HG03060 (cell line): ENCODE measurements around the gene ACOT2.

Experiments used
- ATAC-seq: cut with Tn5 transposase; IDR thresholded peaks from one replicate; pipeline ENCODE4 v1.9.1; 2021; ENCODE audit warnings: low read depth, moderate number of reproducible peaks; ENCODE audit not compliant: unreplicated experiment

The ACOT2 gene

DNA sequence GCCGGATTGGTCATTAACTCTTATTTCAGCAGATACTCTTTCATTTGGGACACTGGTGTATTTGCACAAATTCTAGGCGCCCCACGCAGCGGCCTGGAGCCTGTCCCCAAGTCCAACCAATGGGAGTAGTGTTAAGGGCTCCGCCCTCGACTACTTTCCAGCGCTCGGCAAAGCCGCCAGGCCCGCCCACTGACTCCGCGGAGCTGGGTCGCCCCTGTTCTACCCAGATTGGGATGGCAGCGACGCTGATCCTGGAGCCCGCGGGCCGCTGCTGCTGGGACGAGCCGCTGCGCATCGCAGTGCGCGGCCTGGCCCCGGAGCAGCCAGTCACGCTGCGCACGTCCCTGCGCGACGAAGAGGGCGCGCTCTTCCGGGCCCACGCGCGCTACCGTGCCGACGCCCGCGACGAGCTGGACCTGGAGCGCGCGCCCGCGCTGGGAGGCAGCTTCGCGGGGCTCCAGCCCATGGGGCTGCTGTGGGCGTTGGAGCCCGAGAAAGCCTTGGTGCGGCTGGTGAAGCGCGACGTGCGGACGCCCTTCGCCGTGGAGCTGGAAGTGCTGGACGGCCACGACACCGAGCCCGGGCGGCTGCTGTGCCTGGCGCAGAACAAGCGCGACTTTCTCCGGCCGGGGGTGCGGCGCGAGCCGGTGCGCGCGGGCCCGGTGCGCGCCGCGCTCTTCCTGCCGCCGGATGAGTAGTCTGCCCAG is 43.5 kb downstream of the ACOT2 start, which contains the start of gene ACOT6:
Gene ACOT6, plus strand, starts transcription at position 179 of the 707 bp plus-strand sequence. Its CDS starts 55 bp downstream, at position 234.
- no peak for ATAC-seq

DNA sequence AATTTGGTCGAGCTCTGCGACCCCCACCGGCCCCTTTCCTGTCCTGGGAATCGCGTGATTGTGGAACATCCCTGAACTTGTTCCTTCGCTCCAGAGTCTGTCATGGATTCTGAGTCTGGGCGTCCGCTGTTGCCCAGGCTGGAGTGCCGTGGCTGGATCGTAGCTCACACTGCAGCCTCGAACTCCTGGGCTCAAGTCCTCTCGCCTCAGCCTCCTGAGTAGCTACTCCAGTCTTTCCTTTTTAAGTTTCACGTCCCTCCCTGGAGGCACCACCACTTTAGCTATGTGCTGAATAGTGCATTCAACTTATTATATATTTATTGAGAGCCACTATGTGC is 44.0 kb downstream of the ACOT2 start:
- ATAC-seq: no peak

DNA sequence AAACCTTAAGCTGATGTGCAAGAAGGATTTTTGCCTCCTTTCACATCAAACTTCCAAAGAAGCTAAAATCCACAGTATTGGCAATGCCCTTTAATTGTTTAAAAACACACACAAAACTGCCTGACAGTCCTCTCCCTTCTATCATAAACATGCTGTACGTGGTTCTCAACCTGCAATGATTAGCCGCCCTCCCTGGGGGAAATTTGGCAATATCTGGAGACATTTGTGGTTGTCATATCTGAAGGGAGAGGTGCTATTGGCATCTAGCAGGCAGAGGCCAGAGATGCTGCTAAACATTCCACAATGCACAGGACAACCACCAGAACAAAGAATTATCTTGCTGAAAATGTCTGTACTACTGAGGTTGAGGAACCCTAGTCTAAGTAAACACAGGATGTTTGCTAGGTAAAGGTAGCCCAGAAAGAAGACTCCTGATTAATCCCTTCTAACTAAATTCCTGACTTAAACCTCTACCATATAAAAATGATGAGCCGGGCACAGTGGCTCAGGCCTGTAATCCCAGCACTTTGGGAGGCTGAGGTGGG is 44.5 kb downstream of the ACOT2 start:
- ATAC-seq: no peak

DNA sequence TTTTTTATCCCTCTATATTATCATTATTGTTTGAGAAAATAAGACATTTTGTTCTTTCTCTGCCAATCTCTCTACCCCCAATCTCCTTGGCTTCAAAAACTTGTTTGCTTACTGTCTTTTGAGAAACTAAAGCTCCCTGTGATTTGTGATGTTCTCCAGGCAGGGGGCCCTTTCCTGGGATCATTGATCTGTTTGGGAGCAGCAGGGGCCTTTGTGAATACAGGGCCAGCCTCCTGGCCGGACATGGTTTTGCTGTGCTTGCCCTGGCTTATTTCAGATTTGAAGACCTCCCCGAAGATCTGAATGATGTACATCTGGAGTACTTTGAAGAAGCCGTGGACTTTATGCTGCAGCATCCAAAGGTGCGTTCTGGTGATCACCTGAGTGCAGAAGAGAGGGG is 47.8 kb downstream of the ACOT2 start:
- ATAC-seq: no peak

DNA sequence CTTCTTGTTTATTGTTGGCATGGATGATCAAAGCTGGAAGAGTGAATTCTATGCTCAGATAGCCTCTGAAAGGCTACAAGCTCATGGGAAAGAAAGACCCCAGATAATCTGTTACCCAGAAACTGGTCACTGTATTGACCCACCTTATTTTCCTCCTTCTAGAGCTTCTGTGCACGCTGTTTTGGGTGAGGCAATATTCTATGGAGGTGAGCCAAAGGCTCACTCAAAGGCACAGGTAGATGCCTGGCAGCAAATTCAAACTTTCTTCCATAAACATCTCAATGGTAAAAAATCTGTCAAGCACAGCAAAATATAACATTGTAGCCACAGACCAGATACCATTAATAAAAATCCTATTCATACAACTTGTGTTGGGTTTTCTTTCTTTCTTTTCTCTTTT is 50.5 kb downstream of the ACOT2 start:
- ATAC-seq: no peak

DNA sequence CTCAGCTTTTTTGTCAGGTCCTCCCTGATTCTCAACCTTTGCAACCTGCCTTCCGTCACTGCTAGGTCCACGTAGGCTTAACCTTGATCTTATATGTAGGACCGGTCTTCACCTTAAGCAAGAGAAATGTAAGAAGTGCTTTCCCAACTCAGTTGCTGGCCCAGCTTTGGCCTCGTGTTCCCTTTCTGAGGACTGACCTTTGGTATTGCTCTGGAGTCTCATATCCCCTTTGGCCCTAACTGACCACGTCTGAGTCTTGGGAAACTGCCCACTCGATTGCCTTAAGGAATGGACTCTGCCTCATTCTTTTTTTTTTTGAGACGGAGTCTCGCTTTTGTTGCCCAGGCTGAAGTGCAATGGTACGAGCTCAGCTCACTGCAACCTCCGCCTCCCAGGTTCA is 51.3 kb downstream of the ACOT2 start:
- no peak for ATAC-seq

DNA sequence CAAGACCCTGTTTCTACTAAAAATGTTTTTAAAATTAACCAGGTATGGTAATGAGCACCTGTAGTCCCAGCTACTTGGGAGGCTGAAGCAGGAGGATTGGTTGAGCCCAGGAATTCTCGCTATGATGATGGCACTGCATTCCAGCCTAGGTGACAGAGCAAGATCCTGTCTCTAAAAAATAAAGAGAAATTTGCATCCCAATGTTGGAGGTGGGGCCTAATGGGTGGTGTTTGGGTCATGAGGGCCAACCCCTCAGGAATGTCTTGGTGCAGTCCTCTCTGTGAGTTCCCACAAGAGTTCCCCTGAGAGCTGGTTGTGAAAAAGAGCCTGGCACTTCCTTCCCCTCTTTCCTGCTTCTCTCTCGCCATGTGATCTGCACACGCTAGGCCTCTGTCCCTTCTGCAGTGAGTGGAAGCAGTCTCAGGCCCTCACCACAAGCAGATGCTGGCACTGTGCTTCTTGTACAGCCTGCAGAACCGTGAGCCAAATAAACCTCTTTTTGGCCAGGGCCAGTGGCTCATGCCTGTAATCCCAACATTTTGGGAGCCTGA is 54.6 kb downstream of the ACOT2 start:
- ATAC-seq: no peak
